ENCODE measurements around the gene DPEP2. TPM values are rescaled to one million over a fixed set of nuclear protein-coding genes. Genes with fewer than 3 reads are reported as not detected.
A peak's percentile ranks its signal among the peaks of the same experiment; 100 is the strongest.

Gene DPEP2
- total and polyA plus RNA-seq, 2 of the 4 experiments (the other 2 are of a cell fraction): not detected

DNA sequence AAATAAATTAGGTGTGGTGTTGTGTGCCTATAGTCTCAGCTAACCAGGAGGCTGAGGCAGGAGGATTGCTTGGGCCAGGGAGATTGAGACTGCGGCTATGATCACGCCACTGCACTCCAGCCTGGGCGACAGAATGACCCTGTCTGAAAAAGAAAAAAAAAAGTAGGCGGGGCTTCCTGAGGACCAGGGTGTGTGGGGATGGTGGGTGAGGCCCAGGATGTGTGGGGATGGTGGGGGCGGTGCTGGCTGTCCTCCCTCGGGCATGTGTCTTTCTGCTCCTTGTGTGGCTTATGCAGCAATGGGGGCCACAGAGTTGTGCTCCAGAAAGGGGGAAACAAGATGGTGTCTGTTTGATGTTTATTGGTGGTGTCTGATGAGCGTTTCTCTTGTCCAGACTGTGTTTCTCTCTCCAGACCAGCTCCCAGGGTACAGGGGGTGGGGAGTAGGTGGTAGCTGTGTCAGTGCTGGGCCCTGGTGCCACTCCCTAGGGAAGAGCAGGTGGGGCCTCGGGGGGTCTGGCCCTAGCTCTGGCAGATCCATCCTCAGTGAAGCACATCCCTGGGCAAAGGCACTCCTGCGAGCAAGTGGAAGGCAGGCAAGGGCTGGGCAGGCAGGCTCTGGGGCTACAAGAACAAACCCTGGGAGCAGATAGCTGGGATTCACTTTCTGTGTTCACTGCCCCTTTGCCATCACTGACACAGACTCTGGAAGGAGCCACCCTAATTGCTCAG, 57.6 kb downstream of the DPEP2 start:
- BruUV-seq (replicated peaks): no TSS peak
- Histone ChIP-seq H2BK5ac (ENCODE audit: low read depth, low read length, poor library complexity, severe bottlenecking) (no peak overlapping the region), H3K4ac (ENCODE audit: low read depth, low read length) (no peak overlapping the region), H3K56ac (ENCODE audit: extremely low read depth, insufficient read depth, low read length) (no peak overlapping the region), H3K4me1 (ENCODE audit: control insufficient read depth, insufficient read depth, low read length) (peaks cover 4% of the 10 kb centered on the region), H4K20me1 (ENCODE audit: insufficient read depth, low read length) (peaks cover 54% of the 10 kb centered on the region), H3K79me1 (ENCODE audit: low read depth in 1 of 2, low read length in 2 of 2) (peaks cover 16 to 78% of the 10 kb centered on the region in 2 experiments), H2AK9ac (replicated peaks; ENCODE audit: low read depth, low read length, poor library complexity) (peak overlapping the region; percentile 70), H3K36me3 (ENCODE audit: control insufficient read depth, insufficient read depth, low read length) (peaks cover 69% of the 10 kb centered on the region), H4K5ac (ENCODE audit: low read depth, low read length) (no peak overlapping the region), H3K9me1 (ENCODE audit: insufficient read depth, low read length) (peaks cover 4% of the 10 kb centered on the region; the same call in 1 of the 2 replicates), H3K18ac (ENCODE audit: low read depth, low read length) (no peak overlapping the region), H4K8ac (ENCODE audit: low read depth in 2 of 2, low read length in 2 of 2) (no peak overlapping the region), H2BK120ac (ENCODE audit: low read depth, low read length) (no peak overlapping the region), H3K27ac (ENCODE audit: insufficient read depth, low read length) (no peak overlapping the region), H3K27me3 (ENCODE audit: control insufficient read depth, insufficient read depth, low read length) (no peaks in the 10 kb centered on the region), H2BK15ac (ENCODE audit: low read depth, low read length) (no peak overlapping the region), H3K9me3 (ENCODE audit: control insufficient read depth, insufficient read depth, low read length) (no peaks in the 10 kb centered on the region), H3K4me2 (ENCODE audit: low read depth, low read length) (no peak overlapping the region), H2AK5ac (ENCODE audit: low read depth, low read length) (no peak overlapping the region), H3K4me3 (ENCODE audit: insufficient read depth, low read depth, low read length) (no peak overlapping the region), H3K23ac (ENCODE audit: low read depth, low read length) (no peak overlapping the region; the same call in 1 of the 2 replicates), H3K9ac (ENCODE audit: low read depth, low read length) (no peak overlapping the region), H3K14ac (replicated peaks; ENCODE audit: low read depth, low read length) (no peak overlapping the region), H2AFZ (replicated peaks; ENCODE audit: low read length, poor library complexity) (no peak overlapping the region), H2BK20ac (ENCODE audit: low read depth, low read length) (no peak overlapping the region), H4K91ac (ENCODE audit: insufficient read depth, low read depth, low read length) (no peak overlapping the region)
- intact Hi-C loops (cut with micrococcal nuclease) (no loop called here), dilution Hi-C loops (cut with HindIII; ENCODE audit: low sequenced_read_pairs, unreplicated experiment) (no loop called here), in situ Hi-C loops (cut with MboI; ENCODE audit: low sequenced_read_pairs) (loop anchor here (25.0 kb wide), 1 partner anchor 404 kb away; the partner anchor contains the start of gene RIPOR1)
- no peak for DNase-seq
- POLR2A ChIA-PET (ENCODE audit: unreplicated experiment): no interaction called here
- ATAC-seq (ENCODE audit: low read depth): peak; percentile 1; the same call in 1 of the 2 replicates
- no peak for TF ChIP-seq SMC3 (IDR thresholded peaks at IDR 0.05; ENCODE audit: low read depth, low read length)
- CTCF ChIA-PET: interaction anchor here (0.8 kb wide), 1 partner anchor 113 kb away, joined by 3 read pairs; no protein-coding TSS in a partner anchor
- WGBS, 2 experiments (ENCODE audit: extremely low coverage in 2 of 2, insufficient read length in 1 of 2): 87% methylated on average over 6 of the region's 9 CpGs; no CpG with 5 or more reads in 1 of the 2 experiments

Measured in IMR-90 (cell line).